Subcutaneous adipose tissue (tissue), 4 donors: ENCODE measurements around the gene TNFSF13B. TPM values are rescaled to one million over a fixed set of nuclear protein-coding genes. Genes with fewer than 3 reads are reported as not detected.

ENCODE experiments used
- total RNA-seq, 4 donors: library from RNA; depleted of rRNA; stranded (reverse); fragments of >200 nt; gene quantifications; one replicate each; pipeline ENCODE4 v1.1.0, GENCODE V29; 2016
- TF ChIP-seq, protein P1 (sequence below): fragments of 450-650 bp; IDR thresholded peaks from one replicate; pipeline ENCODE4 v1.5.1; 2016; ENCODE audit warnings: low read depth, mild to moderate bottlenecking, control low read depth, antibody characterized with exemption, moderate library complexity

Gene TNFSF13B
- total RNA-seq, 4 donors from 2014 or later: 4.8 to 30.3 (median 9.4) TPM

DNA sequence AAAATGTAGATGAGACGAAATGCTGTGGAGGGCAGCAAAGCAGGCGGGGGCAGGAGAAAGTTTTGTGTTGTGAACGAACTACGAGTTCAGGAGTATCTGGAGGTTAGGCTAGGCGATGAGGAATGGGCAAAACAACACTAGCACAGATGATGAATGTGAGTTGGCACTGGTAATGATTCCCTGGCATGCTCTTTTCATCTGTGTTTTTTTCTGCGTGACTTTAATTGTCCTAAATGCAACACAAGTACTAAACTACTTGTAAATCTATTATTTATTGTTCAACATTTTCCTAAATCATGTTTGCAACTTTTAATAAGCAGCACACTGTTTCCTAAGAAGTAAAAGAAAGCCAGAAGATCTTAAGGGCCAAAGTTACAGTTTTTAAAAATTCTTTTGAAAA lies 19.2 kb downstream of the TNFSF13B start:
- TF ChIP-seq, protein P1, sequence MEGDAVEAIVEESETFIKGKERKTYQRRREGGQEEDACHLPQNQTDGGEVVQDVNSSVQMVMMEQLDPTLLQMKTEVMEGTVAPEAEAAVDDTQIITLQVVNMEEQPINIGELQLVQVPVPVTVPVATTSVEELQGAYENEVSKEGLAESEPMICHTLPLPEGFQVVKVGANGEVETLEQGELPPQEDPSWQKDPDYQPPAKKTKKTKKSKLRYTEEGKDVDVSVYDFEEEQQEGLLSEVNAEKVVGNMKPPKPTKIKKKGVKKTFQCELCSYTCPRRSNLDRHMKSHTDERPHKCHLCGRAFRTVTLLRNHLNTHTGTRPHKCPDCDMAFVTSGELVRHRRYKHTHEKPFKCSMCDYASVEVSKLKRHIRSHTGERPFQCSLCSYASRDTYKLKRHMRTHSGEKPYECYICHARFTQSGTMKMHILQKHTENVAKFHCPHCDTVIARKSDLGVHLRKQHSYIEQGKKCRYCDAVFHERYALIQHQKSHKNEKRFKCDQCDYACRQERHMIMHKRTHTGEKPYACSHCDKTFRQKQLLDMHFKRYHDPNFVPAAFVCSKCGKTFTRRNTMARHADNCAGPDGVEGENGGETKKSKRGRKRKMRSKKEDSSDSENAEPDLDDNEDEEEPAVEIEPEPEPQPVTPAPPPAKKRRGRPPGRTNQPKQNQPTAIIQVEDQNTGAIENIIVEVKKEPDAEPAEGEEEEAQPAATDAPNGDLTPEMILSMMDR: no peak

DNA sequence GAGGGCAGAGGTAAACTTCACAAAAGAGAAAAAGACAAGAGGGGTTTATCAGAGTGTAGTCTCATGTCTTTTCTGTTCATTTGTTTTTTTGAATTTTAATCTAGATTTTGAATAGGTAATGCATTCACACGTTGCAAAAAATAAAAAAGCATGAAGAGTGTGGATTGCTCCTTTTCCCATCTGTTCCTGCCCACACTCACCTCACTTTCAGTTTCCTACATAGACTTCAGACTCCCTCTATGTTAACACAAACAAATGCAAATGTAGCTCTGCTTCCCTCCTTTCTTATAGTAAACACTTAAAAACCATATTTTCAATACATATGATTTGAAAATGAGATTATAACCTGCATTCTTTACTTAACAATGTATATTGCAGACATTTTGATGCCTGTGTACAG lies 20.3 kb downstream of the TNFSF13B start:
- TF ChIP-seq, protein P1: no peak

DNA sequence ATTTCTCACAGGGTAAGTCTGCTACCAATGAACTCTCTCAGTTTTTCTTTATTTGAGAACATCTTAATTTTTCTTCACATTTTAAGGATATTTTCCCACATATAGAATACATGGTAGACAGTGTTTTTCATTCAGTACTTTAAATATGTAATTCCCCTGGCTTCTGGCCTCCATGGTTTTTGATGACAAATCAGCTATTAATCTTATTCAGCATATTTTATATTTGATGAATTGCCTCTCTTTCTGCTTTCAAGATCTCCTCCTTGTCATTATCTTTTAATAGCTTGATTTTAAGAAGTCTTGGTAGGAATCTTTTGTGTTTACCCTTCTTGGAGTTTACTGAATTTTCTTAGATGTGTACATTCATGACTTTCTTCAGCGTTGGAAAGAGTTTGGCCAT lies 27.6 kb downstream of the TNFSF13B start:
- TF ChIP-seq, protein P1: no peak

DNA sequence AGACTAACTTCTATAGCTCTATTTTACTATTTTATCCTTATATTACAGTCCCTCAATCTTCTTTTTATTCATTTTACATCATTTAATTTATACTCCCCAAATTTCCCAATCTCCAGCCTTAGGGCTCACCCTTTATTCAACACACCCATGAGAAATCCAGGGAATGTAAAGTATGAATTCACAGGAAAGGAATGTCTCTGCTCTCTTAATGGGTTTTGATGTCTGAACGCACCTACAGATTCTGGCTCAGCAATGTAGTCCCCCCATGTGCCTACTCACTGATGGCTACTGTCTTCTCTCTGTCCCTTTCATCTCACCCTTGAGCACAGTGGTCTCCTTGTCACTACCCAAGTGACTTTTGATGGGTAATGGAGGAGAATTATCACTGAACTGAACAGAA lies 32.8 kb downstream of the TNFSF13B start:
- TF ChIP-seq, protein P1: no peak

DNA sequence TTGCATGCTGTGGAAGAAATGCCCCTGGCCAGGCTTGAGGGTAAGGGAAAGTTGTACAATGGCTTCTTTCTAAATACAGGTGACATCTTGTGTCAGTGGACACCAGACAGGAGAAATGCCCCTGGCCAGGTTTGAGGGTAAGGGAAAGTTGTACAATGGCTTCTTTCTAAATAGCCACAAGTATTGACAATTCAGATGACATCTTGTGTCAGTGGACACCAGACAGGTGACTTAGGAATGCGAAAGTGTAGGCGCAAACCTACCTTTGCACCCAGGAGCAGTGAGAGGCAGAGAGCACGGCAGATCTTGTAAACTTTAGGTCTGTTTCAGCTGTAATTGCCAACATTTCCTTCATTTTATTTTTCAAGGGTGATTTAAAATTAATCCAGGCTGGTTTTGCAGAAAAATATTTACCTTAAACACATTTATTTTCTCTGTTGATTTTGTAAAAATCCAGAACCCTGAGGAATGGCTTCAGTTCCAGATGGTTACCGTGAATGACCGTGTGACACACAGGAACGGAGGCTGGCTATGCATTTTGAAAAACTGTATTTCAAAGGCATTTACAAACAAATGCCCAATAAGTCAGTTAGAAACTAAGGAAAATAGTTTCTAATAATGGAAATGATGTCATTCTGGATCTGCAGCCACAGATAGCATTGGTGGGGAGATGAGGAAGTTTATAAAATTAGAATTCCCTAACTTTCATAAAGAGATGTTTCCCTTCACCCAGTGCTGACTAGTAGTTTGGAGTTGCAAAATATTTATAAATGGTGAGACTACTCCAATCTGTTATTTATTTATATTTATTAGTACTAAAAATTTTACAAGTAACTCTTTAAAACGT lies 34.9 kb downstream of the TNFSF13B start:
- TF ChIP-seq, protein P1: no peak

DNA sequence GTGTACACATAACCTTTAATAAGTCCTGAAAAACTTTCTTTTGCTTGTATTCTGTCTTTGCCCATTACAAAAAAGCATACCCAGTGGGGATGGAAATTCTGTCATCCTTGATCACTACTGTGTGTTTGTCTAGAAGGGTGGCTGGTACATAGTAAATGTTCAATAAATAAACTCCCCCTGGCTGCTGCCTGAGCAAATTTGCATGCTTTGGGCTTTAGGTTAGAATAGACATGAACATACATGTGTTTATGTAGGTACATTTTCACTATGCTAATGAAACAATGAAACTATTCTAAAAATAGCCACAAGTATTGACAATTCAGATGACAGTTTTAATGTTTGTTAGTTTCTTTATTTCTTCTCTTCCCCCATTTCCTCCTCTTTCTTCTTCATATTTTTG lies 36.1 kb downstream of the TNFSF13B start:
- TF ChIP-seq, protein P1: no peak

DNA sequence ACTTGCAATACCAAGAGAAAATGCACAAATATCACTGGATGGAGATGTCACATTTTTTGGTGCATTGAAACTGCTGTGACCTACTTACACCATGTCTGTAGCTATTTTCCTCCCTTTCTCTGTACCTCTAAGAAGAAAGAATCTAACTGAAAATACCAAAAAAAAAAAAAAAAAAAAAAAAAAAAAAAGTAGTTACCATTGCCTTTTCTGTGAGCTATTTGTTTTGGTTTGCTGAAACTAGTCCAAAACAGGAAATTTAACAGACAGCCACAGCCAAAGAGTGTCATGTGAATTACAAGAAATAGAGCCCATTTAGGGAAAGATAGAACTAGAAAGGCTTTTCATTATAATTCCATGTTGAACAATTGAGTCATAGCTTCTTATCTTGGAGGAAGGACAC lies 37.3 kb downstream of the TNFSF13B start:
- TF ChIP-seq, protein P1: no peak
